ENCODE results near the gene ENOPH1.

DNA sequence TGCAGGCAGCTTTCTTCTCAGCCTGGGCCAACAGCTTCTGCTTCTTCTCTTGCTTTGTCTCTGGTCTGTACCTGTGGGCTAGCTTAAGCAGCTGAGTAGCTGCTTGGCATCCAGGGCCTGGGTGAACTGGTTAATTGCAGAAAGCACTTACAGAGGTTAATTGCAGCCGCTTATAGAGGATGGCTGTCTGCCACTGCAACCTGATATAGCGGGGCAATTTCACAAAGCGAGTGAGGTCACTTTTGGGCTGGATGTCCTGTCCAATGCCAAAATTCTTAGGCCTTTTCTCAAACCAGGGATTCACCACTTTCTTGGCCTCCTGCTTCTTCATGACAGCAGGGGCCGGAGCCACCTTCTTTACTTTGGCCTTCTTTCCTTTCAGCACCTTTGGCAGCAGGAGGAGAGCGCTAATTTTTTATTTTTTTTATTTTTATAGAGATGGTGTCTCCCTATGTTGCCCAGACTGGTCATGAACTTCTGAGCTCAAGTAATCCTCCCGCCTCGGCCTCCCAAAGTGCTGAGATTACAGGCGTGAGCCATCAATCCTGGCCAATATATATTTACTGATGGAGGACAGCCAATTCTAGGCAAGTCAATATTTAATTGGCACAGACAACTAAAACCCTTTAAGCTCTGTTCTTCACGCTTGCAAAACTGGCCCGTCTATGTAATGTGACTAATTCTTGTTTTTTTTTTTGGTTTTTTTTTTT is 61.0 kb downstream of the ENOPH1 start:
- TF ChIP-seq POLR2A (conservative IDR thresholded peaks at IDR 0.05) (no peak), HCFC1 (IDR thresholded peaks at IDR 0.05; ENCODE audit: low read depth, low read length) (no peak), MAFK (IDR thresholded peaks at IDR 0.05; ENCODE audit: low read length) (no peak)
